ENCODE data around the gene GPD1L. TPM values are rescaled to one million over a fixed set of nuclear protein-coding genes. Genes with fewer than 3 reads are reported as not detected.
A peak's percentile ranks its signal among the peaks of the same experiment; 100 is the strongest.

Gene GPD1L
- total RNA-seq, 1 donor: 10.1 TPM

- H4K20me1 ChIP-seq (ENCODE audit: insufficient read depth, low read length): no peaks in the 10 kb centered on the region
- no peaks in the 10 kb centered on the region for H3K4me1 ChIP-seq (ENCODE audit: insufficient read depth, low read length)
- DNase-seq (ENCODE audit: insufficient read length, low spot score, missing footprints): peak; percentile 37
- H3K4me2 ChIP-seq (ENCODE audit: insufficient read depth, low read length): no peak overlapping the region
- H3K27me3 ChIP-seq (ENCODE audit: insufficient read depth, low read length): no peaks in the 10 kb centered on the region
- H3K36me3 ChIP-seq (ENCODE audit: insufficient read depth, low read length): no peaks in the 10 kb centered on the region
- no peak overlapping the region for H2AFZ ChIP-seq (ENCODE audit: low read length)
- no peaks in the 10 kb centered on the region for H3K9me3 ChIP-seq (ENCODE audit: low read depth, low read length)
- no peak overlapping the region for H3K4me3 ChIP-seq (ENCODE audit: insufficient read depth, low read length)
- TF ChIP-seq, protein P1, sequence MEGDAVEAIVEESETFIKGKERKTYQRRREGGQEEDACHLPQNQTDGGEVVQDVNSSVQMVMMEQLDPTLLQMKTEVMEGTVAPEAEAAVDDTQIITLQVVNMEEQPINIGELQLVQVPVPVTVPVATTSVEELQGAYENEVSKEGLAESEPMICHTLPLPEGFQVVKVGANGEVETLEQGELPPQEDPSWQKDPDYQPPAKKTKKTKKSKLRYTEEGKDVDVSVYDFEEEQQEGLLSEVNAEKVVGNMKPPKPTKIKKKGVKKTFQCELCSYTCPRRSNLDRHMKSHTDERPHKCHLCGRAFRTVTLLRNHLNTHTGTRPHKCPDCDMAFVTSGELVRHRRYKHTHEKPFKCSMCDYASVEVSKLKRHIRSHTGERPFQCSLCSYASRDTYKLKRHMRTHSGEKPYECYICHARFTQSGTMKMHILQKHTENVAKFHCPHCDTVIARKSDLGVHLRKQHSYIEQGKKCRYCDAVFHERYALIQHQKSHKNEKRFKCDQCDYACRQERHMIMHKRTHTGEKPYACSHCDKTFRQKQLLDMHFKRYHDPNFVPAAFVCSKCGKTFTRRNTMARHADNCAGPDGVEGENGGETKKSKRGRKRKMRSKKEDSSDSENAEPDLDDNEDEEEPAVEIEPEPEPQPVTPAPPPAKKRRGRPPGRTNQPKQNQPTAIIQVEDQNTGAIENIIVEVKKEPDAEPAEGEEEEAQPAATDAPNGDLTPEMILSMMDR (IDR thresholded peaks at IDR 0.05; ENCODE audit: extremely low read depth, low read depth, low read length): no peak
- no peak overlapping the region for H3K27ac ChIP-seq (ENCODE audit: low read depth, low read length)
- H3K79me2 ChIP-seq (ENCODE audit: insufficient read depth, low read length): no peaks in the 10 kb centered on the region
These were observed 14.1 kb downstream of the GPD1L start for GRCh38 chr3:32120471-32120870.

DNA sequence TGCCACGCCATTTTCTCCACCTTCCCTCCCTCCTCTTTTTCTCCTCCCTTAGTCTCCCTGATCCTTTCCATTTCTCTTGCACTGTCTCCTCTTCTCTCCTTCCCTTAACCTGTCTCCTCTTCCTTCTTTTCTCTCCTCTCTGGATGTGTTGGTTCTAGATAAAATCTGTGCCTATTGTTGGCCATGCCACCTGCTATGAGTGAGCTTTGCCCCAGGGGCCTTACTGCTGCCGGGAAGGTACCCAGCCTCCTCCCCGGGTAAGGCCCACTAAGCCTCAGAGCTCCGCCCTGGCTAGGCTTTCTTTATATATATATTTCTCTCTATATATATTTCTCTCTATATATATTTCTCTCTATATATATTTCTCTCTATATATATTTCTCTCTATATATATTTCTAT is 14.7 kb downstream of the GPD1L start:
- Histone ChIP-seq H3K4me1 (ENCODE audit: insufficient read depth, low read length) (no peaks in the 10 kb centered on the region), H3K36me3 (ENCODE audit: insufficient read depth, low read length) (no peaks in the 10 kb centered on the region), H2AFZ (ENCODE audit: low read length) (no peak overlapping the region), H3K9me3 (ENCODE audit: low read depth, low read length) (no peaks in the 10 kb centered on the region), H3K4me3 (ENCODE audit: insufficient read depth, low read length) (no peak overlapping the region), H3K27ac (ENCODE audit: low read depth, low read length) (no peak overlapping the region), H3K27me3 (ENCODE audit: insufficient read depth, low read length) (no peaks in the 10 kb centered on the region), H4K20me1 (ENCODE audit: insufficient read depth, low read length) (no peaks in the 10 kb centered on the region), H3K4me2 (ENCODE audit: insufficient read depth, low read length) (no peak overlapping the region), H3K79me2 (ENCODE audit: insufficient read depth, low read length) (no peaks in the 10 kb centered on the region)
- DNase-seq (ENCODE audit: insufficient read length, low spot score, missing footprints): no peak
- TF ChIP-seq, protein P1 (IDR thresholded peaks at IDR 0.05; ENCODE audit: extremely low read depth, low read depth, low read length): no peak

- Histone ChIP-seq H3K36me3 (ENCODE audit: insufficient read depth, low read length) (no peaks in the 10 kb centered on the region), H3K79me2 (ENCODE audit: insufficient read depth, low read length) (no peaks in the 10 kb centered on the region), H3K4me2 (ENCODE audit: insufficient read depth, low read length) (no peak overlapping the region), H3K4me3 (ENCODE audit: insufficient read depth, low read length) (no peak overlapping the region), H2AFZ (ENCODE audit: low read length) (no peak overlapping the region), H3K27ac (ENCODE audit: low read depth, low read length) (no peak overlapping the region), H3K27me3 (ENCODE audit: insufficient read depth, low read length) (no peaks in the 10 kb centered on the region), H3K9me3 (ENCODE audit: low read depth, low read length) (no peaks in the 10 kb centered on the region), H3K4me1 (ENCODE audit: insufficient read depth, low read length) (no peaks in the 10 kb centered on the region), H4K20me1 (ENCODE audit: insufficient read depth, low read length) (no peaks in the 10 kb centered on the region)
- no peak for DNase-seq (ENCODE audit: insufficient read length, low spot score, missing footprints)
- TF ChIP-seq, protein P1 (IDR thresholded peaks at IDR 0.05; ENCODE audit: extremely low read depth, low read depth, low read length): no peak
These were observed 17.2 kb downstream of the GPD1L start for GRCh38 chr3:32123620-32124019.

DNA sequence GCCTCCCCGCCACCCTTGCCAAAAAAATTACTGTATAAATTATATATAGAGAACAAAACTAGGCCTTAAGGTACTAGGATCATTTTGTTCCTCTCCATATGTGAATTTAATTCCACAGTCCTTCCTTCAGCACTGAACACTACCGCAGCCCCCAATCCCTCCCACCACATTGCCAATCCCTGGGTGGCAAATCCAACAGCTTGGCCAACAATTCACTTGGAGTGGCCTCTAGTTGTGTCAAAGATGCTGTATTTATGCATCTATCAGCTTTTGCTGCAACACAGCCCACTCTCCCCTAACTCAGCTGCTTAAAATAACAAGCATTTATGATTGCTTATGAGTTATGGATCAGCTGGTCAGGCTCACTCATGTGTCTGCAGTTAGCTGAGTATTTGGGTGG is 18.6 kb downstream of the GPD1L start:
- Histone ChIP-seq H3K4me2 (ENCODE audit: insufficient read depth, low read length) (no peak overlapping the region), H4K20me1 (ENCODE audit: insufficient read depth, low read length) (no peaks in the 10 kb centered on the region), H3K36me3 (ENCODE audit: insufficient read depth, low read length) (no peaks in the 10 kb centered on the region), H3K79me2 (ENCODE audit: insufficient read depth, low read length) (no peaks in the 10 kb centered on the region), H3K27me3 (ENCODE audit: insufficient read depth, low read length) (no peaks in the 10 kb centered on the region), H2AFZ (ENCODE audit: low read length) (no peak overlapping the region), H3K9me3 (ENCODE audit: low read depth, low read length) (no peaks in the 10 kb centered on the region), H3K4me1 (ENCODE audit: insufficient read depth, low read length) (no peaks in the 10 kb centered on the region), H3K4me3 (ENCODE audit: insufficient read depth, low read length) (no peak overlapping the region), H3K27ac (ENCODE audit: low read depth, low read length) (no peak overlapping the region)
- DNase-seq (ENCODE audit: insufficient read length, low spot score, missing footprints): no peak
- TF ChIP-seq, protein P1 (IDR thresholded peaks at IDR 0.05; ENCODE audit: extremely low read depth, low read depth, low read length): no peak
